Liver (tissue), 9 donors: ENCODE measurements around the gene SUCNR1. TPM values are rescaled to one million over a fixed set of nuclear protein-coding genes. Genes with fewer than 3 reads are reported as not detected.

Experiments
- DNase-seq: peaks from one replicate; pipeline ENCODE4 v3.0.0-alpha.2; 2017; ENCODE audit warnings: low spot score
- H3K27ac ChIP-seq, 2 donors: one replicate each; pipeline ENCODE4 v1.7.0; 2013; ENCODE audit warnings: inconsistent platforms in 2 of 2, low read length in 2 of 2, control low read depth in 1 of 2, low read depth in 1 of 2, mild to moderate bottlenecking in 1 of 2
- H3K27me3 ChIP-seq, 4 donors: one replicate each; pipeline versions ENCODE4 v1.6.1 to v1.7.0; 2013; ENCODE audit warnings: low read length in 3 of 4, inconsistent platforms in 1 of 4, mild to moderate bottlenecking in 1 of 4, moderate library complexity in 1 of 4; ENCODE audit not compliant: control insufficient read depth in 4 of 4, insufficient read depth in 4 of 4
- H3K36me3 ChIP-seq, 4 donors: one replicate each; pipeline versions ENCODE4 v1.6.1 to v1.7.0; 2013; ENCODE audit warnings: low read length in 3 of 4, mild to moderate bottlenecking in 3 of 4, low read depth in 1 of 4, moderate library complexity in 1 of 4; ENCODE audit not compliant: control insufficient read depth in 4 of 4, insufficient read depth in 3 of 4
- H3K4me1 ChIP-seq, 4 donors: one replicate each; pipeline versions ENCODE4 v1.6.1 to v1.7.0; 2013; ENCODE audit warnings: low read length in 3 of 4, mild to moderate bottlenecking in 3 of 4, moderate library complexity in 1 of 4; ENCODE audit not compliant: control insufficient read depth in 4 of 4, insufficient read depth in 4 of 4
- H3K4me3 ChIP-seq, 3 donors: one replicate each; pipeline versions ENCODE4 v1.6.1 to v1.7.0; 2013; ENCODE audit warnings: low read length in 3 of 3, control low read depth in 1 of 3, low read depth in 1 of 3, mild to moderate bottlenecking in 1 of 3
- H3K9ac ChIP-seq, 2 donors: one replicate each; pipeline ENCODE4 v1.7.0; 2013; ENCODE audit warnings: low read length in 2 of 2, mild to moderate bottlenecking in 2 of 2, moderate library complexity in 2 of 2, control low read depth in 1 of 2, low read depth in 1 of 2
- H3K9me3 ChIP-seq, 4 donors: one replicate each; pipeline versions ENCODE4 v1.6.1 to v1.7.0; 2013; ENCODE audit warnings: low read length in 3 of 4; ENCODE audit not compliant: control insufficient read depth in 4 of 4
- CTCF ChIP-seq: fragments of 150-350 bp; IDR thresholded peaks from 2 replicates; pipeline ENCODE4 v1.5.1; 2017; ENCODE audit warnings: improper control_type of control experiment, low read depth, low read length; ENCODE audit not compliant: missing input control
- EGR1 ChIP-seq, 2 donors: IDR thresholded peaks; 2 replicates each; pipeline ENCODE4 v1.6.1; 2016 to 2018; ENCODE audit warnings: antibody characterized with exemption in 2 of 2, low read depth in 2 of 2
- FOXA1 ChIP-seq: IDR thresholded peaks from 2 replicates; pipeline ENCODE4 v1.6.1; 2016; ENCODE audit warnings: antibody characterized with exemption
- FOXA2 ChIP-seq: IDR thresholded peaks from 2 replicates; pipeline ENCODE4 v1.6.1; 2016; ENCODE audit warnings: antibody characterized with exemption
- GABPA ChIP-seq, 2 donors: IDR thresholded peaks in 1 of 2; conservative IDR thresholded peaks in 1 of 2; 2 replicates each; pipeline ENCODE4 v1.6.1; 2016; ENCODE audit warnings: antibody characterized with exemption in 2 of 2, mild to moderate bottlenecking in 1 of 2, moderate library complexity in 1 of 2
- HNF4A ChIP-seq, 2 donors: conservative IDR thresholded peaks; 2 replicates each; pipeline ENCODE4 v1.6.1; 2016; ENCODE audit warnings: antibody characterized with exemption in 2 of 2, mild to moderate bottlenecking in 2 of 2
- HNF4G ChIP-seq: IDR thresholded peaks from 2 replicates; pipeline ENCODE4 v1.6.1; 2016; ENCODE audit warnings: antibody characterized with exemption
- JUND ChIP-seq, 2 donors: IDR thresholded peaks; 2 replicates each; pipeline ENCODE4 v1.6.1; 2016; ENCODE audit warnings: antibody characterized with exemption in 2 of 2
- NR2F2 ChIP-seq: IDR thresholded peaks from 2 replicates; pipeline ENCODE4 v1.6.1; 2016; ENCODE audit warnings: antibody characterized with exemption
- RXRA ChIP-seq, 2 donors: IDR thresholded peaks; 2 replicates each; pipeline ENCODE4 v1.6.1; 2017 to 2018; ENCODE audit warnings: antibody characterized with exemption in 2 of 2, mild to moderate bottlenecking in 1 of 2
- SP1 ChIP-seq: IDR thresholded peaks from 2 replicates; pipeline ENCODE4 v1.6.1; 2018; ENCODE audit warnings: antibody characterized with exemption, mild to moderate bottlenecking
- TAF1 ChIP-seq: conservative IDR thresholded peaks from 2 replicates; pipeline ENCODE4 v1.6.1; 2016; ENCODE audit warnings: antibody characterized with exemption, mild to moderate bottlenecking
- YY1 ChIP-seq: IDR thresholded peaks from 2 replicates; pipeline ENCODE4 v1.6.1; 2016; ENCODE audit warnings: antibody characterized with exemption, mild to moderate bottlenecking
- WGBS: extraction: QIAGEN DNeasy Blood & Tissue Kit; methylation state at CpG from one replicate; pipeline ENCODE4 v1.1.7; 2013; 5-methylcytosine and 5-hydroxymethylcytosine counted together
- polyA plus RNA-seq, 2 donors: library from polyadenylated mRNA; stranded (reverse) in 1 of 2; unstranded in 1 of 2; fragments of 200-250 nt in 1 of 2; fragments of >200 nt in 1 of 2; fragmentation: Nextera tagmentation in 1 of 2; extraction: Ambion mirVana in 1 of 2; gene quantifications; one replicate each; pipeline versions ENCODE4 v1.2.1 to v1.2.3, GENCODE V29; 2013 to 2015
- total RNA-seq, 2 donors: library from RNA; depleted of rRNA; stranded (reverse); fragments of >200 nt; gene quantifications; one replicate each; pipeline ENCODE4 v1.2.3, GENCODE V29; 2014
- TF ChIP-seq, protein P1 (sequence below): IDR thresholded peaks from 2 replicates; pipeline ENCODE4 v1.6.1; 2016; ENCODE audit warnings: antibody characterized with exemption
- TF ChIP-seq, protein P2 (sequence below): IDR thresholded peaks from 2 replicates; pipeline ENCODE4 v1.6.1; 2016; ENCODE audit warnings: antibody characterized with exemption
- TF ChIP-seq, protein P3 (sequence below): IDR thresholded peaks from 2 replicates; pipeline ENCODE4 v1.6.1; 2016; ENCODE audit warnings: antibody characterized with exemption, mild to moderate bottlenecking
- donor health status: healthy.
- donor health status: healthy.
- donor health status: healthy.
- donor health status: healthy.
- donor health status: healthy.

The SUCNR1 gene
- total and polyA plus RNA-seq, 4 donors = 1.3 to 7.1 (median 3.5) TPM

DNA sequence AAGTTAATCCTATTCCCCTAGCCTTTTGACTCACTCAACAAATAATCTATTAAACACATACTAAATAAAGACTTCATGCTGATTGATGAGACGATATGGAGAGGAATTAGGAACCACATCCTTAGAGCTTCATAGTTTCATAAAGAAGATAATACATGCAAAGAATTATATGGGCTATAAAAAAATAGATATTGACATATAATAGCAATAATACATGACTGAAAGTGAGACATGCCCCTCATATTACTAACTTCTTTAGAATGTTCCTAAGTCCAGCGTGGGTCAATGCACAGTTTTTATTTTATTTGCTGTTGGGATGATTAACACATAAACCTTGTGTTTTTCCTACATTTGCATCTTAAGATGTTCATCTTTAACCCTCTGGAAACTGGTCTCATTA is 32.2 kb downstream of the SUCNR1 start:
- TF ChIP-seq JUND (IDR thresholded peaks at IDR 0.05) = no peak
- TF ChIP-seq, protein P1, sequence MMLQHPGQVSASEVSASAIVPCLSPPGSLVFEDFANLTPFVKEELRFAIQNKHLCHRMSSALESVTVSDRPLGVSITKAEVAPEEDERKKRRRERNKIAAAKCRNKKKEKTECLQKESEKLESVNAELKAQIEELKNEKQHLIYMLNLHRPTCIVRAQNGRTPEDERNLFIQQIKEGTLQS = no peak
- TF ChIP-seq EGR1 (IDR thresholded peaks at IDR 0.05; ENCODE audit: low read depth in 2 of 2) = no peak
- no peak for TF ChIP-seq RXRA (IDR thresholded peaks at IDR 0.05)
- TF ChIP-seq TAF1 = no peak
- TF ChIP-seq, protein P2, sequence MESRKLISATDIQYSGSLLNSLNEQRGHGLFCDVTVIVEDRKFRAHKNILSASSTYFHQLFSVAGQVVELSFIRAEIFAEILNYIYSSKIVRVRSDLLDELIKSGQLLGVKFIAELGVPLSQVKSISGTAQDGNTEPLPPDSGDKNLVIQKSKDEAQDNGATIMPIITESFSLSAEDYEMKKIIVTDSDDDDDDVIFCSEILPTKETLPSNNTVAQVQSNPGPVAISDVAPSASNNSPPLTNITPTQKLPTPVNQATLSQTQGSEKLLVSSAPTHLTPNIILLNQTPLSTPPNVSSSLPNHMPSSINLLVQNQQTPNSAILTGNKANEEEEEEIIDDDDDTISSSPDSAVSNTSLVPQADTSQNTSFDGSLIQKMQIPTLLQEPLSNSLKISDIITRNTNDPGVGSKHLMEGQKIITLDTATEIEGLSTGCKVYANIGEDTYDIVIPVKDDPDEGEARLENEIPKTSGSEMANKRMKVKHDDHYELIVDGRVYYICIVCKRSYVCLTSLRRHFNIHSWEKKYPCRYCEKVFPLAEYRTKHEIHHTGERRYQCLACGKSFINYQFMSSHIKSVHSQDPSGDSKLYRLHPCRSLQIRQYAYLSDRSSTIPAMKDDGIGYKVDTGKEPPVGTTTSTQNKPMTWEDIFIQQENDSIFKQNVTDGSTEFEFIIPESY = no peak
- TF ChIP-seq FOXA1 = no peak
- no peak for TF ChIP-seq NR2F2
- no peak for TF ChIP-seq YY1
- TF ChIP-seq, protein P3, sequence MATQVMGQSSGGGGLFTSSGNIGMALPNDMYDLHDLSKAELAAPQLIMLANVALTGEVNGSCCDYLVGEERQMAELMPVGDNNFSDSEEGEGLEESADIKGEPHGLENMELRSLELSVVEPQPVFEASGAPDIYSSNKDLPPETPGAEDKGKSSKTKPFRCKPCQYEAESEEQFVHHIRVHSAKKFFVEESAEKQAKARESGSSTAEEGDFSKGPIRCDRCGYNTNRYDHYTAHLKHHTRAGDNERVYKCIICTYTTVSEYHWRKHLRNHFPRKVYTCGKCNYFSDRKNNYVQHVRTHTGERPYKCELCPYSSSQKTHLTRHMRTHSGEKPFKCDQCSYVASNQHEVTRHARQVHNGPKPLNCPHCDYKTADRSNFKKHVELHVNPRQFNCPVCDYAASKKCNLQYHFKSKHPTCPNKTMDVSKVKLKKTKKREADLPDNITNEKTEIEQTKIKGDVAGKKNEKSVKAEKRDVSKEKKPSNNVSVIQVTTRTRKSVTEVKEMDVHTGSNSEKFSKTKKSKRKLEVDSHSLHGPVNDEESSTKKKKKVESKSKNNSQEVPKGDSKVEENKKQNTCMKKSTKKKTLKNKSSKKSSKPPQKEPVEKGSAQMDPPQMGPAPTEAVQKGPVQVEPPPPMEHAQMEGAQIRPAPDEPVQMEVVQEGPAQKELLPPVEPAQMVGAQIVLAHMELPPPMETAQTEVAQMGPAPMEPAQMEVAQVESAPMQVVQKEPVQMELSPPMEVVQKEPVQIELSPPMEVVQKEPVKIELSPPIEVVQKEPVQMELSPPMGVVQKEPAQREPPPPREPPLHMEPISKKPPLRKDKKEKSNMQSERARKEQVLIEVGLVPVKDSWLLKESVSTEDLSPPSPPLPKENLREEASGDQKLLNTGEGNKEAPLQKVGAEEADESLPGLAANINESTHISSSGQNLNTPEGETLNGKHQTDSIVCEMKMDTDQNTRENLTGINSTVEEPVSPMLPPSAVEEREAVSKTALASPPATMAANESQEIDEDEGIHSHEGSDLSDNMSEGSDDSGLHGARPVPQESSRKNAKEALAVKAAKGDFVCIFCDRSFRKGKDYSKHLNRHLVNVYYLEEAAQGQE = no peak
- no peak for DNase-seq
- Histone ChIP-seq H3K4me1 (no peaks in the 10 kb centered on the region), H3K9me3 (no peaks in the 10 kb centered on the region), H3K4me3 (no peak overlapping the region), H3K27ac (no peak overlapping the region), H3K27me3 (no peaks in the 10 kb centered on the region), H3K9ac (no peak overlapping the region), H3K36me3 (no peaks in the 10 kb centered on the region)
- 95% methylated on average over 2 of the region's 2 CpGs for WGBS

- H3K4me3 ChIP-seq = no peak overlapping the region
- TF ChIP-seq CTCF = no peak
- TF ChIP-seq, protein P2 = no peak
- no peak for TF ChIP-seq HNF4A (conservative IDR thresholded peaks at IDR 0.05)
- TF ChIP-seq GABPA (IDR thresholded peaks at IDR 0.05 in 1 of 2, conservative IDR thresholded peaks at IDR 0.05 in 1 of 2) = no peak
- TF ChIP-seq, protein P1 = no peak
- no peak for TF ChIP-seq NR2F2
- no peak for TF ChIP-seq TAF1
- no peak for TF ChIP-seq SP1
- TF ChIP-seq YY1 = no peak
- TF ChIP-seq HNF4G = no peak
- TF ChIP-seq JUND (IDR thresholded peaks at IDR 0.05) = no peak
- TF ChIP-seq FOXA2 = no peak
- DNase-seq = no peak
- H3K4me1 ChIP-seq = no peaks in the 10 kb centered on the region
- H3K27me3 ChIP-seq = no peaks in the 10 kb centered on the region
- no peak overlapping the region for H3K9ac ChIP-seq
- H3K9me3 ChIP-seq = no peaks in the 10 kb centered on the region
- no peaks in the 10 kb centered on the region for H3K36me3 ChIP-seq
- WGBS = 93% methylated on average over 2 of the region's 2 CpGs
- no peak overlapping the region for H3K27ac ChIP-seq
Observed at GRCh38 chr3:151906751-151907150, 33.3 kb downstream of the SUCNR1 start.
